ENCODE measurements around the gene NAV2. TPM values are rescaled to one million over a fixed set of nuclear protein-coding genes. Genes with fewer than 3 reads are reported as not detected.
A peak's percentile ranks its signal among the peaks of the same experiment; 100 is the strongest.

Gene NAV2
- total and polyA plus RNA-seq, 11 donors = 7.6 to 46.5 (median 20.2) TPM

GRCh38 chr11:19677381-19678080, 35.1 kb upstream of the NAV2 start:
- H3K36me3 ChIP-seq = no peaks in the 10 kb centered on the region
- intact Hi-C loops (cut with DNase I) = loop anchor here in 2 of 10 donors (2.0 to 5.0 kb wide), 3 partner anchors 35 to 105 kb away; partner anchors contain the start of gene NAV2 (in 1 of the 2)
- peak overlapping the region; percentile 30 to 93 (median 81) for H3K27ac ChIP-seq
- H3K4me3 ChIP-seq = no peak overlapping the region
- H3K27me3 ChIP-seq = no peaks in the 10 kb centered on the region
- 77 to 83% (median 81%) methylated on average over 8 of the region's 8 CpGs for WGBS, 4 donors
- H3K9me3 ChIP-seq = no peaks in the 10 kb centered on the region
- TF ChIP-seq CTCF (IDR thresholded peaks at IDR 0.05) (no peak), POLR2A (IDR thresholded peaks at IDR 0.05) (no peak)
- peaks cover 2 to 90% (median 52%) of the 10 kb centered on the region in 12 donors for H3K4me1 ChIP-seq
- ATAC-seq (no peak), DNase-seq (no peak)

GRCh38 chr11:19679952-19680828, 32.4 kb upstream of the NAV2 start:
- DNase-seq = peak; percentile 83 to 94 (median 86)
- intact Hi-C loops (cut with DNase I) = loop anchor here in 4 of 10 donors (2.0 to 5.0 kb wide), 3 partner anchors 32 to 108 kb away; partner anchors contain the start of gene NAV2 (in 3 of the 4)
- no peak overlapping the region for H3K4me3 ChIP-seq
- no peaks in the 10 kb centered on the region for H3K27me3 ChIP-seq
- 19 to 31% (median 23%) methylated on average over 12 of the region's 12 CpGs for WGBS, 4 donors
- H3K9me3 ChIP-seq = no peaks in the 10 kb centered on the region
- H3K36me3 ChIP-seq = no peaks in the 10 kb centered on the region
- H3K27ac ChIP-seq = peak overlapping the region; percentile 43 to 88 (median 78)
- peak in 1 of 12 donors; percentile 19 for TF ChIP-seq CTCF (IDR thresholded peaks at IDR 0.05)
- TF ChIP-seq POLR2A (IDR thresholded peaks at IDR 0.05) = no peak
- peaks cover 2 to 87% (median 47%) of the 10 kb centered on the region in 12 donors for H3K4me1 ChIP-seq
- ATAC-seq = peak; percentile 32 to 85 (median 78)

GRCh38 chr11:19680829-19681368, 31.7 kb upstream of the NAV2 start:
- DNase-seq (no peak), ATAC-seq (no peak)
- Histone ChIP-seq H3K4me3 (no peak overlapping the region), H3K27me3 (no peaks in the 10 kb centered on the region), H3K36me3 (no peaks in the 10 kb centered on the region), H3K9me3 (no peaks in the 10 kb centered on the region), H3K27ac (peak overlapping the region in 11 of 12 donors; percentile 43 to 88 (median 78)), H3K4me1 (peaks cover 2 to 80% (median 44%) of the 10 kb centered on the region in 12 donors)
- TF ChIP-seq POLR2A (IDR thresholded peaks at IDR 0.05) (no peak), CTCF (IDR thresholded peaks at IDR 0.05) (no peak)
- 67 to 79% (median 77%) methylated on average over 4 of the region's 4 CpGs for WGBS, 4 donors
- intact Hi-C loops (cut with DNase I) = loop anchor here in 2 of 10 donors (2.0 kb wide), 1 partner anchor 32 kb away; the partner anchor contains the start of gene NAV2 (in 2 of the 2)
